OCI-LY3 (cell line): ENCODE data around the gene MAMLD1.

Experiments
- H2AFZ ChIP-seq: fragments of 200-600, 300-600 bp; shearing (Covaris generic); 2 replicates; pipeline ENCODE4 v1.6.0; 2014; ENCODE audit warnings: antibody characterized with exemption, low read depth, low read length
- H3K27ac ChIP-seq: fragments of 200-600, 300-600 bp; sonication (generic); 2 replicates; pipeline ENCODE4 v1.5.1; 2014; ENCODE audit warnings: mild to moderate bottlenecking, low read length, moderate library complexity, mixed read lengths
- H3K27me3 ChIP-seq: fragments of 200-600, 300-600 bp; sonication (generic); 2 replicates; pipeline ENCODE4 v1.6.1; 2014; ENCODE audit warnings: low read depth, low read length, mixed read lengths
- H3K36me3 ChIP-seq: fragments of 200-600, 300-600 bp; sonication (generic); replicated peaks from 2 replicates; pipeline ENCODE3; 2014; ENCODE audit warnings: low read depth, low read length, mixed read lengths
- H3K4me1 ChIP-seq: fragments of 300-600, 200-600 bp; sonication (generic); 2 replicates; pipeline ENCODE4 v1.6.1; 2014; ENCODE audit warnings: low read length, mixed read lengths
- H3K4me2 ChIP-seq: fragments of 200-600, 300-600 bp; sonication (generic); 2 replicates; pipeline ENCODE4 v1.6.1; 2014; ENCODE audit warnings: low read length, mixed read lengths
- H3K4me3 ChIP-seq: fragments of 300-600, 200-600 bp; sonication (generic); 2 replicates; pipeline ENCODE4 v1.5.1; 2014; ENCODE audit warnings: antibody characterized with exemption, mild to moderate bottlenecking, low read length, moderate library complexity
- H3K79me2 ChIP-seq: fragments of 300-600, 200-600 bp; shearing (Covaris generic); 2 replicates; pipeline ENCODE4 v1.6.1; 2014; ENCODE audit warnings: mild to moderate bottlenecking, low read length, mixed read lengths
- H3K9ac ChIP-seq: fragments of 300-600, 200-600 bp; shearing (Covaris generic); 2 replicates; pipeline ENCODE4 v1.6.0; 2014; ENCODE audit warnings: mild to moderate bottlenecking, low read length, moderate library complexity
- H3K9me3 ChIP-seq: fragments of 200-600, 300-600 bp; shearing (Covaris generic); 2 replicates; pipeline ENCODE4 v1.6.1; 2014; ENCODE audit warnings: low read length, mixed read lengths; ENCODE audit not compliant: insufficient read depth
- H4K20me1 ChIP-seq: fragments of 200-600, 300-600 bp; sonication (generic); 2 replicates; pipeline ENCODE4 v1.6.1; 2016; ENCODE audit warnings: low read length, mixed read lengths; ENCODE audit not compliant: insufficient read depth
- EZH2phosphoT487 ChIP-seq: fragments of 200-600 bp; shearing (Covaris generic); IDR thresholded peaks from 2 replicates; pipeline ENCODE4 v1.6.1; 2018; ENCODE audit warnings: antibody characterized with exemption, mixed run types, low read depth
- TF ChIP-seq, protein P1 (sequence below): fragments of 200-600, 300-600 bp; sonication (generic); IDR thresholded peaks from 2 replicates; pipeline ENCODE4 v1.5.1; 2014; ENCODE audit warnings: antibody characterized with exemption, low read length, low read depth

The MAMLD1 gene

DNA sequence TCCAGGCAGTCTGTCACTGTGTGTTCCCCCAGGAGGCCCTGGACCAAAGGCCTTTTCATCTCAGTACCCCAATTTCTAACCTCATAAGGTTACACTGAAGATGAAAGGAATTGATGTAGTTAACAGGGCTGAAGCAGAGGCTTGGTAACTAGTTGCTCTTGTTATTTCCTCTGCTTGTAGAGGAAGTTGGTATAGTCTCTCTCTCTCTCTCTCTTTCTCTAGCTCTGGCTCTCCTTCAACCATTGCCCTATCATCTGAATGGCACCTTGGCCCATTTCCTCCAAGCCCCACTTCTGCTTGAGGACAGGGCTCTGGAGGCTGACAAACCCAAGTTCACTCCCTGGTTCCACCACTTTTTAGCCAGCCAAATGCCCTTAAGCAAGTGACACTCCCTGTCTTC lies 96.1 kb downstream of the MAMLD1 start:
- no peak overlapping the region for H3K9ac ChIP-seq
- H3K79me2 ChIP-seq = no peaks in the 10 kb centered on the region
- H3K4me2 ChIP-seq = no peak overlapping the region
- no peak overlapping the region for H3K27ac ChIP-seq
- H3K36me3 ChIP-seq = no peaks in the 10 kb centered on the region
- no peak overlapping the region for H2AFZ ChIP-seq
- TF ChIP-seq, protein P1, sequence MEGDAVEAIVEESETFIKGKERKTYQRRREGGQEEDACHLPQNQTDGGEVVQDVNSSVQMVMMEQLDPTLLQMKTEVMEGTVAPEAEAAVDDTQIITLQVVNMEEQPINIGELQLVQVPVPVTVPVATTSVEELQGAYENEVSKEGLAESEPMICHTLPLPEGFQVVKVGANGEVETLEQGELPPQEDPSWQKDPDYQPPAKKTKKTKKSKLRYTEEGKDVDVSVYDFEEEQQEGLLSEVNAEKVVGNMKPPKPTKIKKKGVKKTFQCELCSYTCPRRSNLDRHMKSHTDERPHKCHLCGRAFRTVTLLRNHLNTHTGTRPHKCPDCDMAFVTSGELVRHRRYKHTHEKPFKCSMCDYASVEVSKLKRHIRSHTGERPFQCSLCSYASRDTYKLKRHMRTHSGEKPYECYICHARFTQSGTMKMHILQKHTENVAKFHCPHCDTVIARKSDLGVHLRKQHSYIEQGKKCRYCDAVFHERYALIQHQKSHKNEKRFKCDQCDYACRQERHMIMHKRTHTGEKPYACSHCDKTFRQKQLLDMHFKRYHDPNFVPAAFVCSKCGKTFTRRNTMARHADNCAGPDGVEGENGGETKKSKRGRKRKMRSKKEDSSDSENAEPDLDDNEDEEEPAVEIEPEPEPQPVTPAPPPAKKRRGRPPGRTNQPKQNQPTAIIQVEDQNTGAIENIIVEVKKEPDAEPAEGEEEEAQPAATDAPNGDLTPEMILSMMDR = no peak
- TF ChIP-seq EZH2phosphoT487 = no peak
- no peaks in the 10 kb centered on the region for H3K27me3 ChIP-seq
- no peak overlapping the region for H3K4me3 ChIP-seq
- H4K20me1 ChIP-seq = no peaks in the 10 kb centered on the region
- H3K4me1 ChIP-seq = no peaks in the 10 kb centered on the region
- H3K9me3 ChIP-seq = no peaks in the 10 kb centered on the region

DNA sequence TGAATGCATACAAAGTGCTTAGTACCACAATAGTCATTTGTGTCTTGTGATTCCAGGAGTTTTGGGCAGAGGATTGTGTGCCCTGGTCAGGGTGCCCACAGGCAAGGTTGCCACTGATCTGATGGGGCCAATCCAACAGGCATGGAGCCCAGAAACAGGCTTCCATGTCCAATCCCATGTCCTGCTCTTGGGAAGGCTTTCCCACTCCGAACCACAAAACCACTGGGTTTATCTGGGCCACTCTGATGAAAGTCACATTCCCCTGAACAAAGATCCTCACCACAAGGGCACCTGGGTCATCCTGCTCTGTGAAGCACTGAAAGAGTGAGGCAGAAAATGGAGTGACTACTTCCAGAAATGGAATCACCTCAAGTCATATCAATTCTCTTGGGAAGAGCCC lies 96.9 kb downstream of the MAMLD1 start:
- Histone ChIP-seq H4K20me1 (no peaks in the 10 kb centered on the region), H3K9ac (no peak overlapping the region), H3K4me3 (no peak overlapping the region), H3K9me3 (no peaks in the 10 kb centered on the region), H2AFZ (no peak overlapping the region), H3K27ac (no peak overlapping the region), H3K4me1 (peaks cover 2% of the 10 kb centered on the region), H3K4me2 (no peak overlapping the region), H3K36me3 (no peaks in the 10 kb centered on the region), H3K79me2 (no peaks in the 10 kb centered on the region), H3K27me3 (no peaks in the 10 kb centered on the region)
- TF ChIP-seq, protein P1 = no peak
- TF ChIP-seq EZH2phosphoT487 = no peak

DNA sequence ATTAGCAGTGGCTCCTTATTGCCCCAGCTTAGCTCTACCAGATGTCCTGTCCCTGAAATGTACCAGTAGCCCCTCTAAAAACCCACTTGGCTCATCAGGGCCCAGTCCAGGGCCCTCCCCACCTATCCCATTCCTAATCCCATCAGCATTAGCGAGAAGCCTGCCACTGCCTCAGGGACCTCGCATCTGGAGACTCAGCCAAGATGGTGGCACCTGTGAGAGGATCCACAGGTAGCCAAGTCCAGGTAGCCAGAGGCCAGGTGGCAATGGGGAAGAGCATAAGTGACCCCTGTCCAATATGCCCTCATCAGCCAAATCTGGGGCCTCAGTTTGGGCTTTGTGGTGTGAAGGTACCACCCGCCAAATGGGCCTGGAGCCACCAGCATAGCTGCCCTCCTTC lies 97.7 kb downstream of the MAMLD1 start:
- Histone ChIP-seq H3K27me3 (no peaks in the 10 kb centered on the region), H3K4me1 (peaks cover 9% of the 10 kb centered on the region), H3K36me3 (no peaks in the 10 kb centered on the region), H3K9ac (no peak overlapping the region), H3K4me3 (no peak overlapping the region), H3K9me3 (no peaks in the 10 kb centered on the region), H2AFZ (no peak overlapping the region), H3K27ac (no peak overlapping the region), H3K79me2 (no peaks in the 10 kb centered on the region), H3K4me2 (no peak overlapping the region), H4K20me1 (no peaks in the 10 kb centered on the region)
- no peak for TF ChIP-seq EZH2phosphoT487
- TF ChIP-seq, protein P1 = no peak

DNA sequence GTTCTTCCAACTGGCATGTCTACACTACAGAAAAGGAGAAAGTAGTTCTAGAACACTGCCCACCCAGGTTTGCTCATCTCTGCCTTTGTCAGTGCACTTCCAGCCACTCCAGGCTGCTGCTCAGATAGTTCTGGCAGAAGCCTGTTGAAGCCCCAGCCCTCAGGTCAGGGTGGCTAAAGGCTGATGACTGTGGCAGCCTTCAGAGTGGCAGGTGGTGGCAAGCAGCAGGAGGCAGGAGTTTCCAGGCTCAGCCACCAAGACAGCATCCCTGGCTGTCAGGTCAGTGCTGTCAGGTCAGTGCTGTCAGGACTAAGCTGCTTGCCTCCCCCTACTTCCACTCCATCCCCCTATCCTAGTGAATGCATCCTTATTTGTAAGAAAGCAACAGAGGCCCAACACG lies 100.4 kb downstream of the MAMLD1 start:
- H3K9me3 ChIP-seq = no peaks in the 10 kb centered on the region

More for the DNA sequence above, 100.4 kb downstream of the MAMLD1 start:
- Histone ChIP-seq H3K79me2 (no peaks in the 10 kb centered on the region), H3K27me3 (no peaks in the 10 kb centered on the region), H3K9ac (no peak overlapping the region), H2AFZ (no peak overlapping the region), H3K4me3 (no peak overlapping the region), H3K4me1 (peaks cover 17% of the 10 kb centered on the region), H3K27ac (no peak overlapping the region), H3K36me3 (no peaks in the 10 kb centered on the region), H4K20me1 (no peaks in the 10 kb centered on the region), H3K4me2 (no peak overlapping the region)
- TF ChIP-seq, protein P1 = no peak
- TF ChIP-seq EZH2phosphoT487 = no peak
